HG02938 (cell line): Measurements from ENCODE around the gene MIPEP.

Source experiments
- ATAC-seq: cut with Tn5 transposase; IDR thresholded peaks from one replicate; pipeline ENCODE4 v1.9.1; 2021; ENCODE audit warnings: mild to moderate bottlenecking, moderate library complexity; ENCODE audit not compliant: unreplicated experiment

The MIPEP gene

DNA sequence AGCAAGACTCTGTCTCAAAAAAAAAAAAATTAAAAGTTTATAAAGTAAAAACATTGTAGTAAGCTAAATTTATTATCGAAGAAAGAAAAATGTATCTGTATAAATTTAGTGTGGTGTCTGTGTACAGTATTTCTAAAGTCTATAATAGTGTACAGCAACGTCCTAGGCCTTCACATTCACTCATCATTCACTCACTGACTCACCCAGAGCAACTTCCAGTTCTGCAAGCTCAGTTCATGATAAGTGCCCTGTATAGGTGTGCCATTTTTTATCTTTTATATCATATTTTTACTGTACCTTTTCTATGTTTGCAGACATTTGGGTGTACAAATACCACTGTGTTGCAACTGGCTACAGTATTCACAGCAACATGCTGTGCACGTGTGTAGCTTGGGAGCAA is 200.9 kb downstream of the MIPEP start:
- ATAC-seq: no peak

DNA sequence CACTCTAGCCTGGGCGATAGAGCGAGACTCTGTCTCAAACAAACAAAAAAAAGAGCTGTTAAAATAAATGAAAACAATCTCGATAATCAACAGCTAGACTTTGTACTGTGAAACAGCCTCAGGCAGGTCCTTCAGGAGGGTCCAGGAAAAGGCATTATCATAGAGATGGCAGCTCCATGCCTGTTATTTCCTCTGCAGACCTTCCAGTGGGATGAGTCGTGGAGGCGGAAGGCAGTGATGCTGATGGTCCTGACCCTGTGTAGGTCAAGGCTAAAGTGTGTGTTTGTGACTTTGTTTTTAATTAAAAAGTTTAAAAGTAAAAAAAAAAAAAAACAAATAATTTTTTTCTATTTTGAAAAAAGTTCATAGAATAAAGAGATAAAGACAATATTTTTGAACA is 201.6 kb downstream of the MIPEP start:
- ATAC-seq: no peak

GRCh38 chr13:23686948-23687347 is 202.3 kb downstream of the MIPEP start:
- no peak for ATAC-seq

GRCh38 chr13:23685416-23685815 is 203.8 kb downstream of the MIPEP start:
- ATAC-seq: no peak

DNA sequence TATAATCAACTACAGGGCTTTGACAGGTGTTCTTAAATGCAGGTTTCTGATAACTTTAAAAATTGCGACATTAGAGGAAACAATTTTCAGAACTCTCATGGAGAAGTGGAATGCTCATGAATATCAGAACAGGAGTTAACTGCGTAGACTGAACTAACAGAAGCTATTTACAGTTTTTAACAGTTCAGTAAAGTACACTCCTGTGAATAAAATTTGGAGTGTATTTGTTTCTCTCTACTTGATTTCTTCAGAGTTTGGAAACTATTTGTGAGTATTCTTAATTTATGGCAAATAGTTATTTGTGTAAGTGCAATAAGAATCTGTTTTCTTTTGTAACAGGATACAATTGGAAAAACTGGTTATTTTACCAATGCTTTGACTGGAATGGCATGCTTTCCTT is 204.6 kb downstream of the MIPEP start:
- ATAC-seq: no peak

- no peak for ATAC-seq
Measured at GRCh38 chr13:23683084-23683483, 206.1 kb downstream of the MIPEP start.

DNA sequence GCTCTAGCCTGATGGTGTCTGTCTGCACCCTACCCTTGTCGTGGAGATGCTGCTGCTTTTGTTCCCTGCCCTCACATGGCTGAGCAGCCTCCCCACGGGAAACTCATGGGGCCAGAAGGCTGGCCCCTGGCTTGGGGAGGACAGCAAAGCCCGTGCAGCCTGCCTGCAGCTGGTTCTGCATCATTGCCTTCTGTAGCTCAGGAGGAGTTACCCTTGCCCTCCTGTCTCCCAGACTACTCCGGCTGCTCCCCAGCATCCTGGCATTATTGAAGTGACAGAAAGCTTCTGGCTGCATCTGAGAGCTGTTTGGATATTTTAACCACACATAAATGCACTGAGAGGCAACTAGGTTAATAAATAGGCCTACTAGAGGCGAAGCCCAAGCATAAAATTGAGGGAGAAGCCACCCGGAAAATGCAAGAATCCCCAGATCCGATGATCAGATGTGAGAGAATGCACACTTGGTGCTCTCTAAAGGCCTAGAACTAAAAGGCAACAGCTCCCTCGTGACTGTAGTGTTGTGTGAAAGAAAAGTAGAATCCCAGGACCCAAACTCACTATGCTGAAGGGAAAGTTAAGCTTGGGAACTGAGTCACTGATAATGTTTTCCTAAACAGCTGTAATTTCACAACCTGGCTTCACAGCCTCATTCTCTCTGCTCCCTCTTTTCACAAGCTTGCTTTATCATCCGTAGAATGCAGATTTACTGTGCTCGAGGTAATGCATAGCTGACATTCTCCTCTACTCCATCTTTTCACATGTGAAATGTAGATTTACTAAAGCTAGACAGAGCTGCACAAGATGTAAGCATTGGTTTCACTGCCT is 208.1 kb downstream of the MIPEP start:
- no peak for ATAC-seq
